Right ventricle myocardium superior (tissue), 1 donor: ENCODE data around the gene PITPNM3. TPM values are rescaled to one million over a fixed set of nuclear protein-coding genes. Genes with fewer than 3 reads are reported as not detected.
"Not testable (repeated sequence)": the region's sequence is repeated elsewhere in the genome, so short reads cannot be mapped to it uniquely, and the experiment has no call there.

Source experiments
- ATAC-seq: fragments of 200-7000 bp; cut with Tn5 transposase; one replicate; pipeline ENCODE4 v1.9.1; 2020; ENCODE audit warnings: mild to moderate bottlenecking; ENCODE audit not compliant: poor library complexity
- DNase-seq: peaks from one replicate; pipeline ENCODE4 v3.0.0-alpha.2; 2020
- intact Hi-C: fragments of 100-400 bp; cut with DNase I; formaldehyde crosslinking; loops from one replicate; pipeline ENCODE4 v1.11.2; 2022
- long read RNA-seq: library from polyadenylated mRNA; unstranded; transcript quantifications from one replicate; pipeline ENCODE4 v2.0.0, GENCODE V29; 2021
- total RNA-seq: library from RNA; stranded (reverse); fragmentation: NEBNext Ultra II Directional; extraction: Animal tissue kit (Norgen Biotek cat#: 25700); gene quantifications from one replicate; pipeline ENCODE4 v1.2.1, GENCODE V29; 2021
- donor health status: DM: no; HTN: yes; CAD: no; lungs with severe emphysema.

The PITPNM3 gene
- total RNA-seq = 0.27 TPM
- long read RNA-seq, partial matches to known transcripts = 1 of 1 reads
- long read RNA-seq, other reads (novel, unspliced or antisense) = 0 of 1 reads

GRCh38 chr17:6556121-6557039 lies at the start of gene PITPNM3:
TSS of gene PITPNM3 (minus strand) at chr17:6556555. CDS start at chr17:6556406, 149 bp downstream.
- intact Hi-C loops = loop anchor here (10.0 kb wide), 1 partner anchor 82 kb away; no protein-coding TSS in a partner anchor
- DNase-seq (no peak), ATAC-seq (peak; percentile 34)

GRCh38 chr17:6605142-6605541 lies 48.8 kb upstream of the PITPNM3 start:
- DNase-seq = no peak
- ATAC-seq = no peak
- intact Hi-C loops = no loop called here

- intact Hi-C loops = no loop called here
- DNase-seq (no peak), ATAC-seq (no peak)
These were observed 47.5 kb upstream of the PITPNM3 start for GRCh38 chr17:6603744-6604325.

DNA sequence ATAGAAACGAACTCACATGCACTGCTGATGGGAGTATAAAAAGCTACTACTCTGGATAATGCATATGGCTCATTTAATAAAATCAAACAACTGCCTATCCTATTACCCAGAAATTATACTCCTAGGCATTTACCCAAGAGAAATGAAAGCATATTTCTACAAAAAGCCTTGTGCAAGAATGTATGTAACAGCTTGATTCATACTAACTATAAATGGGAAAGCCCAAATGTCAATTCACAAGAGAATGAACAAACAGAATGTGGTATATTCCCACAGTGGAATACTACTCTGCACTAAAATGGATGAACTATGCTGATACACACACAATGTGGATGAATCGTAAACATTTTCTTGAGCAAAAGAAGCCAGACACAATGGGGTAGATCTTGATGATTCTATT lies 45.8 kb upstream of the PITPNM3 start:
- intact Hi-C loops = no loop called here
- DNase-seq (no peak), ATAC-seq (no peak)

- DNase-seq (no peak), ATAC-seq (peak; percentile 53)
- intact Hi-C loops = loop anchor here (10.0 kb wide), 1 partner anchor 115 kb away; no protein-coding TSS in a partner anchor
These were observed 43.0 kb upstream of the PITPNM3 start for GRCh38 chr17:6599364-6599763.

GRCh38 chr17:6597727-6598126 lies 41.4 kb upstream of the PITPNM3 start:
- intact Hi-C loops = loop anchor here (10.0 kb wide), 1 partner anchor 113 kb away; no protein-coding TSS in a partner anchor
- ATAC-seq (no peak), DNase-seq (no peak)

- ATAC-seq (no peak), DNase-seq (no peak)
- intact Hi-C loops = loop anchor here (10.0 kb wide), 1 partner anchor 112 kb away; no protein-coding TSS in a partner anchor
These were observed 40.6 kb upstream of the PITPNM3 start for GRCh38 chr17:6596941-6597340.

GRCh38 chr17:6596511-6596910 lies 40.2 kb upstream of the PITPNM3 start:
- intact Hi-C loops = loop anchor here (10.0 kb wide), 1 partner anchor 112 kb away; no protein-coding TSS in a partner anchor
- ATAC-seq = no peak
- no peak for DNase-seq

GRCh38 chr17:6596081-6596480 lies 39.7 kb upstream of the PITPNM3 start:
- intact Hi-C loops = loop anchor here (10.0 kb wide), 1 partner anchor 111 kb away; no protein-coding TSS in a partner anchor
- no peak for DNase-seq
- ATAC-seq = no peak

DNA sequence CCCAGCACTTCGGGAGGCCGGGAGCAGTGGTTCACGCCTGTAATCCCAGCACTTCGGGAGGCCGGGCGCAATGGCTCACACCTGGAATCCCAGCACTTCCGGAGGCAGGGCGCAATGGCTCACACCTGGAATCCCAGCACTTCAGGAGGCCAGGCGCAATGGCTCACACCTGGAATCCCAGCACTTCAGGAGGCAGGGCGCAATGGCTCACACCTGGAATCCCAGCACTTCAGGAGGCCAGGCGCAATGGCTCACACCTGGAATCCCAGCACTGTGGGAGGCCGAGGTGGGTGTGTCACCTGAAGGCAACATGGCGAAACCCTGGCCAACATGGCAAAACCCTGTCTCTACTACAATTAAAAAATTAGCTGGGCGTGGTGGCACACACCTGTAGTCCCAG lies 37.0 kb upstream of the PITPNM3 start:
- not testable (repeated sequence) for ATAC-seq, DNase-seq
- intact Hi-C loops = loop anchor here (10.0 kb wide), 1 partner anchor 109 kb away; no protein-coding TSS in a partner anchor

- intact Hi-C loops = loop anchor here (10.0 kb wide), 1 partner anchor 107 kb away; no protein-coding TSS in a partner anchor
- DNase-seq = no peak
- ATAC-seq = no peak
These were observed 35.8 kb upstream of the PITPNM3 start for GRCh38 chr17:6592173-6592572.

GRCh38 chr17:6591599-6592158 lies 35.3 kb upstream of the PITPNM3 start:
- ATAC-seq = no peak
- no peak for DNase-seq

GRCh38 chr17:6589266-6589946 lies 33.1 kb upstream of the PITPNM3 start:
- intact Hi-C loops = no loop called here
- no peak for DNase-seq
- ATAC-seq = no peak

More at GRCh38 chr17:6591599-6592158, 35.3 kb upstream of the PITPNM3 start:
- intact Hi-C loops = loop anchor here (10.0 kb wide), 1 partner anchor 107 kb away; no protein-coding TSS in a partner anchor

DNA sequence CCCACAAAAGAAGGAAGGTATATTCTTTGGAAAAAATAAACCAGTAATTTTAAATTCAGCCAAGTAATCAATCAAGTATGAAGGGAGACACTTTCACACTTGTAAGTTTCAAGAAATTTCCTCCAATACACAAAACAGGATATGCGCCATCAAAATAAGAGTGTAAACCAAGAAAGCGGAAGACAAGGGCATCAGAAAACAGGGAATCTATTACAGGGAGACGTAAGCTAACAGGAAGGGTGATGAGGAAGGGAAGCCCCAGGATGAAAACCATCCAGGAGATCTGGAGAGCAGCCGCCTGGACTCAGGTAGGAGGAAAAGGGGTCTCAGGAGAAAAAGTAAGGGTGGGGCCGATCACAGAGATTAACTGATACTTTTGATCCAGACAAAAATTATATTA lies 31.8 kb upstream of the PITPNM3 start:
- ATAC-seq = no peak
- intact Hi-C loops = no loop called here

GRCh38 chr17:6587310-6587709 lies 31.0 kb upstream of the PITPNM3 start:
- DNase-seq (no peak), ATAC-seq (no peak)
- intact Hi-C loops = no loop called here

More for the DNA sequence above, 31.8 kb upstream of the PITPNM3 start:
- no peak for DNase-seq

DNA sequence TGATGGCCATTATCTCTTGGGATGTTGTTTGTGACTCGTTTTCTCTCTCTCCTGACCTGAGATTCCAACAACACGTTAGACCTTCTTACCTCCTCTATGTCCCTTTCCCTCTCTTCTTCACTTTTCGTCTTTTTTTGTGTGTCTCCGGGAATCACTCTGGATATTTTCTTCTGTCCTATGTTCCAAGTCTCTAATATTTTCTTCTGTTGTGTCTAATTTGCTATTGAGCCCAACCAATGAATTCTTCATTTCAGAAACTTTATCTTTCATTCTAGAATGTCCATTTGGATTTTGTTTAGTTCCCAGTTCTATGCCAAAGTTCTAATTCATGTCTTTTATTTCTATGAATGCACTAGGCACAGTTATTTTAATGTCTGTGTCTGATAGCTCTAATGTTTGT lies 27.1 kb upstream of the PITPNM3 start:
- ATAC-seq = no peak

DNA sequence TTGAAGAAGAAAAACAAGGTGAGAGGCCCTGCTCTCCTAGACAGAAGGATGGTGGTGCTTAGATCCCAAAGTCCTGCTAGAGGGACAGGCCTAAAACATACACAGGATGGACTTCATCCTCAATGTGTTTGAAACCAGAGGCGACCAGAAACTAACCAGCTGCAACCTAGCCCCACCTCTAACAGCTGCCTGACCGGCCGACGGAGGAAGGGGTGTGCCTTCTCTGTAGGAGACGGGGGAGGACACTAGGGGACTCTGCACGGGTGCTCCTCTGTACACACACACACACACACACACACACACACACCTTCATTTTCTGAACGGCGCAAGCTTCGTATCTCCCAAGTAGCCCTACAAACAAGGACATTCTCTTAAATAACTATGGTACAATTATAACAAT lies 24.3 kb upstream of the PITPNM3 start:
- intact Hi-C loops = no loop called here
- ATAC-seq (no peak), DNase-seq (no peak)

More for the DNA sequence above, 27.1 kb upstream of the PITPNM3 start:
- no peak for DNase-seq
- intact Hi-C loops = no loop called here

DNA sequence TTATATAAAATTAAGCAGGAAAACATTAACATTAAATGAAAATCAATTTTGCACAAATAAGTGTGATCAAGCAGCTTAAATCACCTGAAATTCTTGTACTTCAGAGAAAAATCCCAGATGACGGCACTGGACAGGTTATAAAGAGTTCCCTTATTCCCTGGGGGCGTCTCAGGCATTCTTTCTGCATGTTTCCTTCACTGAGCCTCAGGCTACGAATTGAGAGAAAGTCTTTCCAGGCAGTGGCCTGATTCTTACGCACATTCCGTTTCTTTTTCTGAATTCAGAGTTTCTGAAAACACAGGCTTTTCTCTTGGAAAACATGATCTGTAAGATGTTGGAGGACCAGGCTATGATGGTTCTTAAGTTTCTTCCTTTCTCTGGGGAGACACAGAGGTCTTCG lies 22.1 kb upstream of the PITPNM3 start:
- DNase-seq (no peak), ATAC-seq (no peak)
- intact Hi-C loops = no loop called here
